Measurements from ENCODE around the gene FLOT2.

- TF ChIP-seq CTCF (IDR thresholded peaks at IDR 0.05 in 4 of 5, conservative IDR thresholded peaks at IDR 0.05 in 1 of 5): no peak
- TF ChIP-seq POLR2A (IDR thresholded peaks at IDR 0.05): no peak
Measured at GRCh38 chr17:28839221-28839620, 58.3 kb downstream of the FLOT2 start.

All from gastrocnemius medialis (tissue), 4 donors.